OCI-LY7 (cell line): ENCODE measurements around the gene CNPY3.

Experiments
- EZH2phosphoT487 ChIP-seq: fragments of 200-600 bp; sonication (generic); IDR thresholded peaks from 2 replicates; pipeline ENCODE4 v1.6.1; 2018; ENCODE audit warnings: low read depth, borderline replicate concordance, mild to moderate bottlenecking, mixed run types, antibody characterized with exemption, low read length, moderate library complexity, mixed read lengths
- TF ChIP-seq, protein P1 (sequence below): fragments of 200-600 bp; sonication (generic); conservative IDR thresholded peaks from 2 replicates; pipeline ENCODE4 v1.5.1; 2014; ENCODE audit warnings: mild to moderate bottlenecking, antibody characterized with exemption, low read length, moderate library complexity, mixed read lengths

DNA sequence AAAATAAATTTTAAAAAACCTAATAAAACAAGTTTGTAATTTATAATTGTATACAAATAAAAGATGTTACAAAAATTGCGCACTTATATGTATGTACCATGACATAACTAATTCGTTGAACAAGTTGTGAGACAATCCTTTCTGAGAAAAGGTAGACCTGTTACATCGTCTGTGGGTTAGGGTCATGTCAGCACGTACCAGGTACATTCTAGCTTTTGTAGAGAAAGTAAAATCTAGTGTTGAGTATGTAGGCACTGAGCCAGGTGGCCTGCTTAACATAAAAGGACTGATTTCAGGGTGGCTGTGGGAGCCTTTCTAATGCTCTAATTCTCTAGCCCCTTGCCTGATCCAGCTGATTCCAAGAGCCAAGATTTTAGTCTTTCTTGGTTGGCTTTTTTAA, 39.5 kb upstream of the CNPY3 start:
- TF ChIP-seq, protein P1, sequence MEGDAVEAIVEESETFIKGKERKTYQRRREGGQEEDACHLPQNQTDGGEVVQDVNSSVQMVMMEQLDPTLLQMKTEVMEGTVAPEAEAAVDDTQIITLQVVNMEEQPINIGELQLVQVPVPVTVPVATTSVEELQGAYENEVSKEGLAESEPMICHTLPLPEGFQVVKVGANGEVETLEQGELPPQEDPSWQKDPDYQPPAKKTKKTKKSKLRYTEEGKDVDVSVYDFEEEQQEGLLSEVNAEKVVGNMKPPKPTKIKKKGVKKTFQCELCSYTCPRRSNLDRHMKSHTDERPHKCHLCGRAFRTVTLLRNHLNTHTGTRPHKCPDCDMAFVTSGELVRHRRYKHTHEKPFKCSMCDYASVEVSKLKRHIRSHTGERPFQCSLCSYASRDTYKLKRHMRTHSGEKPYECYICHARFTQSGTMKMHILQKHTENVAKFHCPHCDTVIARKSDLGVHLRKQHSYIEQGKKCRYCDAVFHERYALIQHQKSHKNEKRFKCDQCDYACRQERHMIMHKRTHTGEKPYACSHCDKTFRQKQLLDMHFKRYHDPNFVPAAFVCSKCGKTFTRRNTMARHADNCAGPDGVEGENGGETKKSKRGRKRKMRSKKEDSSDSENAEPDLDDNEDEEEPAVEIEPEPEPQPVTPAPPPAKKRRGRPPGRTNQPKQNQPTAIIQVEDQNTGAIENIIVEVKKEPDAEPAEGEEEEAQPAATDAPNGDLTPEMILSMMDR = no peak
- TF ChIP-seq EZH2phosphoT487 = no peak
